Stimulated activated CD4-positive, alpha-beta T cell treated with anti-CD3 and anti-CD28 coated beads, Interleukin-2, amount 100 ng/mL, for 48 hours (primary cell): ENCODE results near the gene HIRA.

ENCODE experiments used
- DNase-seq, 2 donors: peaks; one replicate each; pipeline ENCODE4 v3.0.0-alpha.2; 2020

Gene HIRA, protein sequence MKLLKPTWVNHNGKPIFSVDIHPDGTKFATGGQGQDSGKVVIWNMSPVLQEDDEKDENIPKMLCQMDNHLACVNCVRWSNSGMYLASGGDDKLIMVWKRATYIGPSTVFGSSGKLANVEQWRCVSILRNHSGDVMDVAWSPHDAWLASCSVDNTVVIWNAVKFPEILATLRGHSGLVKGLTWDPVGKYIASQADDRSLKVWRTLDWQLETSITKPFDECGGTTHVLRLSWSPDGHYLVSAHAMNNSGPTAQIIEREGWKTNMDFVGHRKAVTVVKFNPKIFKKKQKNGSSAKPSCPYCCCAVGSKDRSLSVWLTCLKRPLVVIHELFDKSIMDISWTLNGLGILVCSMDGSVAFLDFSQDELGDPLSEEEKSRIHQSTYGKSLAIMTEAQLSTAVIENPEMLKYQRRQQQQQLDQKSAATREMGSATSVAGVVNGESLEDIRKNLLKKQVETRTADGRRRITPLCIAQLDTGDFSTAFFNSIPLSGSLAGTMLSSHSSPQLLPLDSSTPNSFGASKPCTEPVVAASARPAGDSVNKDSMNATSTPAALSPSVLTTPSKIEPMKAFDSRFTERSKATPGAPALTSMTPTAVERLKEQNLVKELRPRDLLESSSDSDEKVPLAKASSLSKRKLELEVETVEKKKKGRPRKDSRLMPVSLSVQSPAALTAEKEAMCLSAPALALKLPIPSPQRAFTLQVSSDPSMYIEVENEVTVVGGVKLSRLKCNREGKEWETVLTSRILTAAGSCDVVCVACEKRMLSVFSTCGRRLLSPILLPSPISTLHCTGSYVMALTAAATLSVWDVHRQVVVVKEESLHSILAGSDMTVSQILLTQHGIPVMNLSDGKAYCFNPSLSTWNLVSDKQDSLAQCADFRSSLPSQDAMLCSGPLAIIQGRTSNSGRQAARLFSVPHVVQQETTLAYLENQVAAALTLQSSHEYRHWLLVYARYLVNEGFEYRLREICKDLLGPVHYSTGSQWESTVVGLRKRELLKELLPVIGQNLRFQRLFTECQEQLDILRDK

DNA sequence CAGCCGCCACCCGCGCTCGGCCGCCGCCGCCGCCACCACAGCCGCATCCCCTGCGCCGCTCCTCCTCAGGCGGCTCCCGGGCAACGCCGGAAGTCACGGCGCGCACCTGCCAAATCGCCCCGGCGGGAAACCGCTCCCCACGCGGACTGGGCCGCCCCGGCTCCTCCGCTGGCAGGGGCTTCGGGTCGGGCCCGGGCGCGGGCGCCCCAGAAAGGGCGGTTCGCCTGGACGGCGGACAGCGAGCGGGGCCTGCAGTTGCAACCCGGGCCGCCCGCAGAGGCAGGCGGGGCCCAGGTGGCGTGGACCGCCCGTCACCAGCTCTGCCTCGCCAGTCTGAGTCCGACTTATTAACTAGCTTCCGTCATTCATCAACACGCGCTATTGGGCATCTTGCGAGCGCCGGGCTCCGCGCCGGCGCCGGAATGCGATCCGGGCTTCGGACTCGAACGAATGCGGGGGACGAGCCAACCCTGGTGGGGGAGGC is at the start of gene HIRA:
HIRA (minus strand) TSS at position 85 of the 484 bp plus-strand sequence. CDS start 257 bp downstream, outside the sequence.
- peak; percentile 86 to 94 for DNase-seq

DNA sequence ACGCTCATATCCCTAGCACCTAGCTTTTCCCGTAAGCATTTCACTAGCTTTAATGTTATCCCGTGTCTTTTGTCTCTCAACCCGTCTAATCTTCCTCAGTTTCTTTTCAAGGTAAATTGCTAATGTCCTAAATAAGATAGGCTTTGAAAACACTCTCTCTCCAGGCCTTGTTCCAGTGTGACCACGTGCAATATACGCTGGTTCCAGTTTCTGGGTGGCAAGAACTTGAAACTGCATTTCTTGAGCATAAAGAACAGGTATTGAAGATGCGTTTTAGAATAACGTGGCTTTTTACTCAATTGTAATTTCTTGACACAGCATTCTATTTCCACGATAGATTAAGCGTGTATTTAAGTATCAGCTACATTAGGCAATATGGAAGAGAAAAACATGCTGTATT is 49.3 kb upstream of the HIRA start:
- no peak for DNase-seq

DNA sequence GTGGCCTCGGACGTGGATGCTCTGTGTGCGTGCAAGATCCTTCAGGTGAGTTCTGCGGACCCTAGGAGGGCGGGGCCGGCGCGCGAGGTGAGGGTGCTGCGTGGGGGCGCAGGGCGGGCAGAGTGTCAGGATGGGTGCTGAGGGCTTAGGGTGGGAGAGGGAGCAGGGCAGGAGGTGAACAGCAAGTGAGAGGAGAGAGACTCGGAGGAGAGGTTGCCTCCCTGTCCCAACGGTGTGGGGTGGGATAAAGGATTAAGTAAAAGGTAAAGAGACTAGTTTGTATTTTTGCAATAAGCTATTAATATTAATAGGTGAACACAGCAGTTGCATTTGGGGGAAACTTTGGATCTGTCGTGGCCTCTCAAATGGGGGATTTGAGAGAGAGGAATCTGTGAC is 48.6 kb upstream of the HIRA start:
- DNase-seq = no peak

DNA sequence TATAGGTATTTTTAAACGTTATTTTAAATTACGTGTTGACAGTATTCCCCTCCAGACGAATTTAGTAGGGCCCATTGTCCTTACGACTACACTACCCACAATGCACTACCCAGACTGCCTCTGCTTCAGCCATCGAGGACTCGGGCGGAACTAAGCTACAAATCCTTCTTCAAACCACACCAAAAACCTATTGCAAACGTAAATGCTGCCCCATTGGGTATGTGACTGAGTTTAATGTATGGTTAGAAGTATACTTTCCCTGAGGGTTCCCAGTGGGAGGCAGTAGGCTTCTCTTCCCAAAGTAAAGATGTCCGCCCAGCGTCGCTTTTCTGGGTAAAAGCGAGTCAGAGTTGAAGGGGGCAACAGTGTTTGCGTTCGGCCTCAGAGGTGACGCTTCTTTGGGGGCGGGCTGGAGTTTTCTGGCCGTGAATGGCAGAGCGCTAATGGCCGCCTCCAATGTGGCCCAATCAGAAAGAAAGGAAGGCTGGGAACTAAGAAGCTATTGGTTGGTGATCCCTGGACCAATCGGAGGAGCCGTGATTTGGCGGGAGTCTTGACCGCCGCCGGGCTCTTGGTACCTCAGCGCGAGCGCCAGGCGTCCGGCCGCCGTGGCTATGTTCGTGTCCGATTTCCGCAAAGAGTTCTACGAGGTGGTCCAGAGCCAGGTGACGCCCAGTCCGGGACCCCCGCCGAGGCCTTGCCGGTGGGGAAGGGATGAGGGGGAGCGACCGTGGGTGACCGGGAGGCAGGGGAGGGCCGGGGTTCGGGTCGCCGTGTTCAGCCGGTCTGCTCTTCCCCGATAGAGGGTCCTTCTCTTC is 48.0 kb upstream of the HIRA start, which contains the start of gene CDC45:
CDC45 (plus strand) TSS at position 566 of the 818 bp plus-strand sequence; CDS start at position 615, 49 bp downstream.
- DNase-seq = peak; percentile 82 to 91

DNA sequence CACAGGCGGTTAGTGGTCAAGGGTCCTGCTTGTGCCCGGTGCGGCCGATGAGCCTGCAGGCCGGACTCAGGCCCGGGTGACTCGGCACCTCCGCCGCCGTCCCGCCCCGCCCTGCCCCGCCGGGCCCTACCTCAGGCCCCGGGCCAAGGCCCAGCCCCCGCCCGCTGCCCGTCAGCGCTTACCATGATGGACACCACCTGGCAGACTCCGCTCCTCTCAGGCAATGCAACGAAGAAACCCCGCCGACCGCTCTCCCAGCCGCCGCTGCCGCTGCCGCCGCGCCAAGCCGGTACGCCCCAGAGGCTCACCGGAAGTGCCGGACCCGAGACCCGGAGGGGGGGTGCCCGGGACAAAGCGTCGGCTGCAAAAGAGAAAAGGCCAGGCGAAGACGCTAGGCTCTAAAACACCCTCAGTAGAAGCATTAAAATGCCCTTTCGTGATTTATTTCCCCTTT is 47.4 kb upstream of the HIRA start, which contains the start of gene UFD1:
UFD1 (minus strand) TSS at position 293 of the 454 bp plus-strand sequence; CDS start at position 185, 108 bp downstream.
- DNase-seq = peak; percentile 68 to 75

DNA sequence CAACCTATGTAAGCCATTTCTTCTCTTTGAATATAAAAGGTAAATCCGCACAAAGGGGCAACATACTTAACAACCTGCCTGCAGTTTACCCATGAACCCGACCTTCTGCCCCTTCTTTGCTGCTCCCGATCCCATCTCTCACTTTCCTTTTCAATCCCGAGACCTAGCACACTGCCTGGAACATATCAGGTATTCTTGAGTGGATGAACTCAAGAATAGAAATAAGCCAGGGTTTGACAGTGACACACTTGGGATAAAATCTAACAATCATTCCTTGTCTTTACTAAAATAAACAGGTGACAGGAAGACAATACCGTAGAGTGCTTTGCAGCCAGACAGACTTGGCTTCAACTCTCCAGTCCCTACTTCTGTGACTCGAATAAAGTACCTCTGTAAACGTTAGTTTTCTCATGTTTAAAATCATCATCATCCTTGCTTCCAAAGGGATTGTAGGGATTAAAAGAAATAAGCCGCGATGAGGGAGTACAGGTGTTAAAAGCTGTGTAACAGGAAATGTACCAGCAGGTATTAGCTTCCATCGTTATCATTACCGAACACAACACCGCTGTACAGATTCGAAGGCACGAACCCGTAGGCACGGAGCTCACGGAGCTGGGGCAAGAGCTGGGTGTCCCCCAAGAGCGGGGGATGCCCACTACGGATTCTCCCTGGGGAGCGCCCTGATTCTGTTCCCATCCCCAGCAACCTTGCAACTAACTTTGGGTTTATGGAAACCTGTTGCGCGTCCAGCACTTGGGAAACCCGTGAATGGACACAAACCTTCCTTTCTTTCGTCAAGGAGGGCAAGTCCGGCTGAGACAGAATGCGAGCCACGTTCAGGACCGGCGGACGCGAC is 46.7 kb upstream of the HIRA start:
- DNase-seq = no peak

DNA sequence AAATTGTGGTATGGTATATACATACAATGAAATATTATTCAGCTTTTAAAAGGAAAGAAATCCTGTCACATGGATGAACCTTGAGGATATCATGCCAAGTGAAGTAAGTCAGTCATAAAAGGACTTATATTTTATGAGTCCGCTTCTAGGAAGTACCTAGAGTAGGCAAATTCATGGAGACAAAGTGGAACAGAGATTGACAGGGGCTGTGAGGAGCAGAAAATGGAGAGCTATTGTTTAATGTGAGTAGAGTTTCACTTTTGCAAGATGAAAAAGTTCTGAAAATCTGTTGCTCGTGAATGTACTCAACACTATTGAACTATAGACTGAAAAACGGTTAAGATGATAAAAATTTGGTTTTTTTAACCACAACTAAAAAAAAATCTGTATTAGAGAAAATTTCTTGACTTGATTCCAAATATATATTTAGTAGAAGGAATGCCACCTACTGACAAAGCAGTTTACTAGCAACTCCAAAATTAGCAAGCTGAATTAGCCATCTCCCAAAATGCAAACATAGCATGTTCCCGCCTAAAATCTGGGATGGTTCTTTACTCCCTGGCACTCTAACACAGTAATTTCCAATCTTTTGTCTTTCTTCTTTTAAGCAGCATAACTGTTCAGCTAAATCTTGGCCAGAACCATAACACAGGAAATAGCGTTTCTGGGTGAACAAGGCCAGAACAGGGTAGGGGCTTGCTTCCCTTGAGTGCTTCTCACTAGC is 46.0 kb upstream of the HIRA start:
- no peak for DNase-seq

DNA sequence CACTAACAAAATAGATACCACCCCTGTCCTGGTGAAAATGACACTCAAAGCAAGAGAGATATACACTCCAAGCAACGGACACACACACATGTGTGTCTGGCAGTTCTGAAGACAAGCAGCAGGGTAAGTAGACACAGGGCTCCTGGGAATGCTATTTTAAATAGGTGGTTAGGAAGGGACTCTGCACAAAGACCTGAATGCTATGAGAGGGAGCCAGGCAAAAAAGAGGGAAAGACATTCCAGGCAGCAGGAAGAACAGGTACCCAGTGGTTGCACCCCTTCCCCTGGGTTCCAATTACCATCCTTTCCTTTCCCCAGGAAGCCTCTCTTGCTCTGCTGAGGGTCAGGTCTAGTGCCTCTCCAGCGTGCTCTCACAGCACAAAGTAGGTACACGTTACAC is 44.5 kb upstream of the HIRA start:
- no peak for DNase-seq

DNA sequence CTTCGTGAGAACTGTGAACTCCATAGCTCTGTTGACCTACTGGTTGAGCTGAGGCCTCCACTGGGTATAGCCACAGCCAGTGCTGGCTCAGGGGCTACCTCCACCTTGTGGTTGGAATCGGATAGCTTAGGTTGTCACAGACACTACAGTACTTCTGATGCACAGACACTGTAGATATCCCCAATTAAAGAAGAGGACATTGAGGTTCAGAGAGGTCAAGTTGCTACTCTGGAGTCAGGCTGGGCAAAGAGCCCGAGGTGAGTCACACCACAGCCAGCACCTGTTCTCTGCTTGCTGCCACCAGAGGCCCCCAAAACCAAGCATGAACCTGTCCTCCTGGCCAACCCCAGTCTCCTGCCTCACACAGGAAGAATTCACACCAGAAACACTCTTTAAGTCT is 42.0 kb upstream of the HIRA start:
- no peak for DNase-seq

DNA sequence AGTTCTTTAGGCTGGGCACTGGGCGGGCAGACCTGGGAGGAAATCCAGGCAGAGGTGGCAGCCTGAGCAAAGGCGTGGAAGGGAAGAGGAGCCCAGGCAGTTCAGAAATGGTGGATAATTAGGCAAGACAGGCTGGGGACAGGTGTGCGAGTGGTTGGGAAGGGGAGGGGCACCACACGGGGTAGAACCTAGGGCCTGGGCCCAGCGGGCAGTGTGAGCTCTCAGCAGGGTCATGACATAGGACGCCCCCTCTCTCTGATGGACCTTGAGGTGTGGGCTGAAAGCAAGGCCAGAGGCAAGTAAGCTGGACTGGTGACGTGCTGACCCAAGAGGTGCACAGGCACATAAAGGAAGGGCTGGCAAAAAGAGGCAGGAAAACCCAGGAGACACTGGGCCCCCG is 40.7 kb upstream of the HIRA start:
- DNase-seq = no peak

DNA sequence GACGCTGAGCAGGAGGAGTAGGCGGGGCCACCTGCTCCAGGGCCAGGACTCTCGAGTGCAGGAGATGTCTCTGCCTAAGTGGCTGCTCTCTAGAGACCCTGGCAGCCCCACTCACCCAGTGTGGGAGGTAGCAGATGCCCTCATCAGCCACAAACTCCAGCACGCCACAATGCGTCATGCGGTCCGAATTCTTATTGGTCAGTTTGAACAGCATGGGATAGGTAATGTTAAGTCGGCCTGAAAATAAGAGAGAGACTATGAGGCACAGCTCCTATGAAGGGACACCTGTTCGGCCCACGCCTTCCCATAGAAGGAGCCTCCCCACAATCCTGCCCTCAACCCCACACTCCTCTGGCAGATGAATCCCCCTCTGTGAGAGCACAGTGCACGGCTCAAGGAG is 40.0 kb upstream of the HIRA start:
- DNase-seq = no peak

DNA sequence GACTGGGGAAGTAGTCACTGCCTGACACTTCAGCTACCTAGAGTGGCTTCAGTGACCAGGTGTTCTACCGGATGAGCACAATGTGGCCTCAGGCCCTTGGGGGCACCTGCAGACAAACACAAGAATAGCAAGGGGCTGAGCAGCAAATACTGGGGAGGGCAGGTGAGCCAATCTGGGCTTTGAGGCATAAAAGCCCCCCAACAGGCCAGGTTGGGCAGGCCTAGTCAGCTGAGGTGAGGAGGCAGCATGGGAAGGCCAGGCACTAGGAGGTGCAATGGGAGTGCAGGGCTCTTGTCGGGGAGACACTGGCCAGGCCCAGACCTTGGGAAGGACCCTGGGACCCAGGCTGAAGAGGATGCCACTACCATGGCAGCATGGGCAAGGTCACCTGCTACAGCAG is 38.5 kb upstream of the HIRA start:
- no peak for DNase-seq

DNA sequence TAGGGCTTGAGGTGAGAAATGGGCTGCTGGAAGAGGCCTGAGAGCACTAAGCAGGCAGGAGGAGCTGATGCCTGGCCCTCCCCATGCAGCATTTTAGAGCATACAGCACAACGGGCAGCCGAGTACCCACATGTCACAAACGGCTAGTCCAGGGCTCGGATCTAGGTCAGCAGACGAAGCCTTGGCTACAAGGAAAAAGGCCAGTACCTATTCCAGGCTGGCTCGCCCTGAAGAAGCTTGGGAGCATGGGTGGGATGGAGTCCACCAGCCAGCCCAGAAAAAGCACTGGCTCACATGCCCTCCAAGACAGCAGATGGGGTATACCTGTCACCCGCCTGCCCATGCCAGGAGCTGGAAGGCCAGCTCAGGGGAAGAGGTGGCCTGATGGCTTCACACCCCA is 37.9 kb upstream of the HIRA start:
- no peak for DNase-seq

DNA sequence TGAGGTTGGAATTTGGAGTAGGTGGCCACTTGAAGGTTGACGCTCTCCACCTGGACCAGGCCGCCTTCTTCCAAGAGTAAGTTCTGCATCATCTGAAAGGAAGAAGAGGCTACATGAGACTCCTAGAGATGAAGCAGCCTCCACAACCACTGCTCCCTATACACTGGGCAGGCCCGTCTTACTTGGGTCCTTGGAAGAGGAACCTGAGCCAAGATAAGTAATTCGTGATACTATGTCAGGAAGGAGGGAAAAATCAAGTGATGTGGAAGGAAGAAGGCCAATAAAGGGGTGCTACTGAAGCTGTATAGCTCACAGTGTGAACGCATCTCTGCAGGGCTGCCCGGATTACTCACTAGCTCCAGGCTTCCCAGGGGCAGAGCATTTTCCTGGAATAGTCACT is 36.4 kb upstream of the HIRA start:
- no peak for DNase-seq

DNA sequence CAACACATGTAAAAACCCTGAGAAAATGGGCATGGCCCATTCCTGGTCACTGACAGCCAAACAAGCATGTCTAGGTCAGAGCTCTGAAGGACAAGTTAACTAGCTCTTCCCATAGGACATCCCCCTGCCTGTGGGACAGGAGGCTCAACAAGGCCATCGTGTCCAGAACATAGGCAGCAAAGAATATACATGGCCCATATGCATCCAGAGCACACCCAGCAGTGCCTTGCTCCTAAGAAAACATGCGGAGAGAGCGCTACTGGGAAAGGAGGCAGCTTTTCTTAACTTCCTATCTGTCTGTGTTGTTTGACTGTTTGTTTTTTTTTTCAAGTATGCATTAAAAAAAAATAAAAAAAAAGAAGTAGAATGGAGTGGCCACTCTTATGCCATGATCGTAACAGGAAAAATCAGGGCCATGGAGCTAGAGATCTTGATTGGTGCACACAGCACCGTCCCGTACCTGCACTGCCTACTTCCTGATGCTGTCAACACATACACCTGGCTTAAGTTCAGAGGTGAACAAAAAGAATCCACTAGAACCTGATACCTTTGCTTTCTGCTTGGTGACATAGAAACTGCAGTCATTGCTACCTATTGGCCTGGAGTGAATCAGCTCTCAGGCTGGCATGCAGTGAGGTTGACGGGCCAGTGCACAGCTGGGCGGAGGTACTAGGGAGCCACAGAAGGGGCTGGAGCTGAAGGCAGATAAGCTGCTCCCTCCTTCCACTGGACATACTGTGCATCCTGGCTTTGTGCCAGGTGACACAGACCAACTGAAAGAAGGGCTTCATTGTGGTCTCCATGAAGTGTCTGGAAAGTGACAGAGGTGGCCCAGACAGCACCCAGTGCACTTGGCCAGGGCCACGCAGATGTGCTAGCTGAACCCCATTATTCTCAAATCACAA is 35.6 kb upstream of the HIRA start:
- DNase-seq = no peak

DNA sequence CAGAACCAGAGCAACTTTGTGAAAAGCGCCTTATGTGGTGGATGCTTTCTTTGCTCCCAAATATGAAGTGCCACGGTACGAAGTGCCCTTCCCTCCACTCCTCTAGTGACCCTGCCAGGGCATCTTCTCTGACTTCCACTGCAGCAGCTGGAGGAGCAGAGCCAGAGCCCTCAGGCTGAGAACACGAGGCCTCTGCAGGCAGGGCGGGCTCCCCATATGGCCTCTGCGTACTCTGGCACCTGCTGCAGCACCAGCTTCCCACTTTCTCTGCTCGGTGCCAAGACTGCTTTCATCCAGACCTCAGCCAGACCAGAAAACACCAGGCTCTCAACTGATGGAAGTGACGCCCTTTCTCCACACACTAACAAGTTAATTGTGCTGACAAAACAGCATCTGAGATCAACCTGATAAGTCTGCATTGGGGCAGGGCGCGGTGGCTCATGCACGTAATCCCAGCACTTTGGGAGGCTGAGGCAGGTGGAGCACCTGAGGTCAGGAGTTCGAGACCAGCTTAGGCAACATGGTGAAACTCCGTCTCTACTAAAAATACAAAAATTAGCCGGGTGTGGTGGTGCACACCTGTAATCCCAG is 34.7 kb upstream of the HIRA start:
- no peak for DNase-seq

DNA sequence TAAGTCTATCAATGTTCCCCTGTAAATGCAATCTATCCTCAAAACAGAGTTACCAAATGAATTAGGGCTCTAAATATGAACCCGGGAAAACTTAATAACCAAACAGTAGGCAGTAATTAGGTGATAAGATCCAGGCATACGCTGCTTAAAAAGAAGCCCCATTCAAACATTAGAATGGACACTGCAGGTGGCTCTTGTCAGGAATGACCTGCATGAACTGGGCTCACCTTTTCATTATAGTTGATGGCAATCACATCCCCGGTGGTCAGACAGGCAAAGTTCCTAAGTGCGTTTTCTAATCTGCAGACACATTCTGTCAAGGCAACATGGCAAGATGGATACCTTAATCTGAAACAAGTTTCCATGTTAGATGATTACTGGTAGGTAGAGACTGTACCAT is 33.4 kb upstream of the HIRA start:
- no peak for DNase-seq

DNA sequence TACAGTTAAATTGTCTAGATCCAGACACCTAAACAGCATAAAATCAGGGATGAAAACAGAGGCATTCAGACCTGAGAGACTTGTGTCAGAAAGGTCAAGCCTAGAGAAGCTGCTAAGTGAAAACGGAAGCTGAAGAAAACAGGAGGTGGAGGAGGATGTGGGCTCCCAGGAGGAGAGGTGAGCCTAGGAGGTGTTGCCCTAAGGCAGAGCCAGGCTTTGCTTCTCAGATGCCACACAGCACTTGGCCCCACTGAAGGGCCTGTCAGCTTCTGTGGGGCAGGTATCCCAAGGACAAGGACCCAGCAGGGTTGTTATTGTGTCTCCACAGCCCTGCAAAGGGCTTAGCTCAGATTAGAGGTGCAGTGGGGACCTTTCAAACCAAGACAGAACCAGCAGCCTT is 33.0 kb upstream of the HIRA start:
- DNase-seq = no peak
